ENCODE measurements around the gene RASSF3.

Gene RASSF3

DNA sequence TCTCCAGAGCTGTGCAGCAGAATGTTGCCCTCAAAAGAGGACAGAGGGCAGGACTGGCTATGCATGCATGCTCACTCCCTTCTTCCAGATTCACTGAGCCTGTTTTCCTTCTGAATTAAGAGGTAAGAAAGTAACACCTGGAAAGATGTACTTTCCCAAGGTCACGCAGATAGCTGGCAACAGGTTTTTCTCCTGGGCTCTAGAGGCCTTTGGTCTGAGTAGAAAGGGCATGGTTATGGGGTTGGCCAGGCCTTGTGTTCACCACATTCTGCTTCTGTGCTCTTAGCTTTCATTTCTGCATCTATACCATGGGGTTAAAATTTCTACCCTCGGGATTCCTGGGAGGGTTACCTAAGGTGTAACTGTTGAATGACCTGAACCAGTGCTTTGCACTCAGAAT, 57.5 kb downstream of the RASSF3 start:
- Histone ChIP-seq H3K4me1 (peaks cover 28% of the 10 kb centered on the region), H3K4me3 (ENCODE audit: low read depth, low read length) (no peak overlapping the region), H3K36me3 (no peaks in the 10 kb centered on the region), H3K9me3 (no peaks in the 10 kb centered on the region), H3K27me3 (no peaks in the 10 kb centered on the region)
- TF ChIP-seq, protein P1, sequence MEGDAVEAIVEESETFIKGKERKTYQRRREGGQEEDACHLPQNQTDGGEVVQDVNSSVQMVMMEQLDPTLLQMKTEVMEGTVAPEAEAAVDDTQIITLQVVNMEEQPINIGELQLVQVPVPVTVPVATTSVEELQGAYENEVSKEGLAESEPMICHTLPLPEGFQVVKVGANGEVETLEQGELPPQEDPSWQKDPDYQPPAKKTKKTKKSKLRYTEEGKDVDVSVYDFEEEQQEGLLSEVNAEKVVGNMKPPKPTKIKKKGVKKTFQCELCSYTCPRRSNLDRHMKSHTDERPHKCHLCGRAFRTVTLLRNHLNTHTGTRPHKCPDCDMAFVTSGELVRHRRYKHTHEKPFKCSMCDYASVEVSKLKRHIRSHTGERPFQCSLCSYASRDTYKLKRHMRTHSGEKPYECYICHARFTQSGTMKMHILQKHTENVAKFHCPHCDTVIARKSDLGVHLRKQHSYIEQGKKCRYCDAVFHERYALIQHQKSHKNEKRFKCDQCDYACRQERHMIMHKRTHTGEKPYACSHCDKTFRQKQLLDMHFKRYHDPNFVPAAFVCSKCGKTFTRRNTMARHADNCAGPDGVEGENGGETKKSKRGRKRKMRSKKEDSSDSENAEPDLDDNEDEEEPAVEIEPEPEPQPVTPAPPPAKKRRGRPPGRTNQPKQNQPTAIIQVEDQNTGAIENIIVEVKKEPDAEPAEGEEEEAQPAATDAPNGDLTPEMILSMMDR (IDR thresholded peaks at IDR 0.05; ENCODE audit: low read depth, low read length): no peak
- DNase-seq: no peak

DNA sequence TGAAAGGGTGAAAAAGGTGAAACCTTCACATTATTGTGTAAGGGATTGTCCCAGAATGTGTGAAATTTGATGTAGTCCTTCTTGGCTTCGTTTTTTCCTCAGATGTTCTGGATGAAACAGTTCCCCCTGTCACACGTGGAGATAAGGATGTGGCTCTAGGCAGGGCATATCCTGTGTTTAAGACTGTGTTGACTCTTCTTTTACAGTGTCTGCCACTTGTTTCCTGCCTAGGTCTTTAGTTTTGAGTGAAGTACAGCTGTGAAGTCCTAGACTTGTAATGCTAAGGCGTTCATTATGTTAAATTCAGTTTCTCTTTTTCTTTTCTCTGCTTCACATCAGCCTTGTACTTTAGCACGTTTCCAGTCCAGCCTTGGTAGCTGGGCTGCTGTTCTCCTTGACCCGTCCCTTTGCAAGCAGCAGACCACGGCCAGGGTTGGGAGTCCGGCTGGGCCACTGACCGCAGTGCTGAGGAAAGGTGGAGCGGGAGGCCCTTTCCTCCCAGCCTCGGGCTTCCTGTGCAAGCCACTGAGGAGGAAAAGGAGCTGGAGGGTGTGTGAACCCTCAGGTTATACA, 59.1 kb downstream of the RASSF3 start:
- TF ChIP-seq, protein P1 (IDR thresholded peaks at IDR 0.05; ENCODE audit: low read depth, low read length): no peak
- Histone ChIP-seq H3K9me3 (no peaks in the 10 kb centered on the region), H3K36me3 (no peaks in the 10 kb centered on the region), H3K4me1 (peaks cover 43% of the 10 kb centered on the region), H3K27me3 (no peaks in the 10 kb centered on the region), H3K4me3 (ENCODE audit: low read depth, low read length) (no peak overlapping the region)
- no peak for DNase-seq

- DNase-seq: no peak
- Histone ChIP-seq H3K4me3 (ENCODE audit: low read depth, low read length) (no peak overlapping the region), H3K4me1 (peaks cover 47% of the 10 kb centered on the region), H3K27me3 (no peaks in the 10 kb centered on the region), H3K9me3 (no peaks in the 10 kb centered on the region), H3K36me3 (no peaks in the 10 kb centered on the region)
- TF ChIP-seq, protein P1 (IDR thresholded peaks at IDR 0.05; ENCODE audit: low read depth, low read length): no peak
Observed at GRCh38 chr12:64670019-64670418, 59.7 kb downstream of the RASSF3 start.

DNA sequence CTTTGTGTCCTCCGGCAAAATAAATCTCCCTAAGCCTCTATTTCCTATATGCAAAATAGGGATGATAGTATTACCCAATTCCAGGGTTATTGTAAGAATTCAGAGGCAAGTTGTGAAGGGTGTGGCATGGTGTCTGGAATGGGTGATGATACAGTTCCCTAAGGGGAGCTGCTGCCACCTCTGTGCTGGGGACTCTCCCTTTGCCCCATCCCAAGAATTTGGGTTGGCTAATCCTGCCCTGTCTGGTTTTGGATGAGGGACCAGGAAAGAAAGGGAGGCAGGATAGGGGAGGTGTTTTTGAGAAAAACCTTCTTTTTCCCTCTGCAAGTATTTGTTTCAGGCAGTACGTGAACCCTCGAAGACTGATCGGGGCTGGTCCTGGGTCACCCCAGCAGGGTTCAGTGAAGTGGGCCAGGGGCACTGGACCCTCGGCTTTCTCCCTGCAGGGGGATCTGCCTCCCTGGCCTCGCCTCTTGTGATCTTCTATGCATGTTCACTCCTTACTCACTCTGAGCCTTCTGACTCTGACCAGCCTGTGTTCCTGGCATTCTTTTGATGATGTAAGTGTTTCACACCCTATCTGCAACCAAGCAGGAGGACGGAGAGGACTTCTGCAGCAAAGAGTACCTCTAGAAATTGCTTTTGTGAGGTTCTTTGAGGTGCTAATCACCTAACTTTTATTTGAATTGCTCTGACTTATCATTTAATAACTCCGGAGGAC, 60.8 kb downstream of the RASSF3 start:
- DNase-seq: no peak
- no peaks in the 10 kb centered on the region for H3K27me3 ChIP-seq
- H3K36me3 ChIP-seq: no peaks in the 10 kb centered on the region
- peaks cover 50% of the 10 kb centered on the region for H3K4me1 ChIP-seq
- no peaks in the 10 kb centered on the region for H3K9me3 ChIP-seq
- TF ChIP-seq, protein P1 (IDR thresholded peaks at IDR 0.05; ENCODE audit: low read depth, low read length): no peak
- no peak overlapping the region for H3K4me3 ChIP-seq (ENCODE audit: low read depth, low read length)

GRCh38 chr12:64671681-64672080, 61.4 kb downstream of the RASSF3 start:
- H3K9me3 ChIP-seq: no peaks in the 10 kb centered on the region
- no peaks in the 10 kb centered on the region for H3K36me3 ChIP-seq
- H3K4me1 ChIP-seq: peaks cover 50% of the 10 kb centered on the region
- TF ChIP-seq, protein P1 (IDR thresholded peaks at IDR 0.05; ENCODE audit: low read depth, low read length): no peak
- DNase-seq: peak; percentile 32
- no peak overlapping the region for H3K4me3 ChIP-seq (ENCODE audit: low read depth, low read length)
- no peaks in the 10 kb centered on the region for H3K27me3 ChIP-seq

- no peaks in the 10 kb centered on the region for H3K36me3 ChIP-seq
- no peaks in the 10 kb centered on the region for H3K27me3 ChIP-seq
- no peaks in the 10 kb centered on the region for H3K9me3 ChIP-seq
- peak; percentile 89 for DNase-seq
- peaks cover 50% of the 10 kb centered on the region for H3K4me1 ChIP-seq
- H3K4me3 ChIP-seq (ENCODE audit: low read depth, low read length): no peak overlapping the region; the same call in 1 of the 2 replicates
- TF ChIP-seq, protein P1 (IDR thresholded peaks at IDR 0.05; ENCODE audit: low read depth, low read length): no peak
Observed at GRCh38 chr12:64672925-64673409, 62.7 kb downstream of the RASSF3 start.

All from BE2C (cell line).